Liver (tissue), 9 donors: ENCODE results near the gene MRM1. TPM values are rescaled to one million over a fixed set of nuclear protein-coding genes. Genes with fewer than 3 reads are reported as not detected.

ENCODE experiments used
- DNase-seq: peaks from one replicate; pipeline ENCODE4 v3.0.0-alpha.2; 2017; ENCODE audit warnings: low spot score
- H3K27ac ChIP-seq, 2 donors: one replicate each; pipeline ENCODE4 v1.7.0; 2013; ENCODE audit warnings: inconsistent platforms in 2 of 2, low read length in 2 of 2, control low read depth in 1 of 2, low read depth in 1 of 2, mild to moderate bottlenecking in 1 of 2
- H3K27me3 ChIP-seq, 4 donors: one replicate each; pipeline versions ENCODE4 v1.6.1 to v1.7.0; 2013; ENCODE audit warnings: low read length in 3 of 4, inconsistent platforms in 1 of 4, mild to moderate bottlenecking in 1 of 4, moderate library complexity in 1 of 4; ENCODE audit not compliant: control insufficient read depth in 4 of 4, insufficient read depth in 4 of 4
- H3K36me3 ChIP-seq, 4 donors: one replicate each; pipeline versions ENCODE4 v1.6.1 to v1.7.0; 2013; ENCODE audit warnings: low read length in 3 of 4, mild to moderate bottlenecking in 3 of 4, low read depth in 1 of 4, moderate library complexity in 1 of 4; ENCODE audit not compliant: control insufficient read depth in 4 of 4, insufficient read depth in 3 of 4
- H3K4me1 ChIP-seq, 4 donors: one replicate each; pipeline versions ENCODE4 v1.6.1 to v1.7.0; 2013; ENCODE audit warnings: low read length in 3 of 4, mild to moderate bottlenecking in 3 of 4, moderate library complexity in 1 of 4; ENCODE audit not compliant: control insufficient read depth in 4 of 4, insufficient read depth in 4 of 4
- H3K4me3 ChIP-seq, 3 donors: one replicate each; pipeline versions ENCODE4 v1.6.1 to v1.7.0; 2013; ENCODE audit warnings: low read length in 3 of 3, control low read depth in 1 of 3, low read depth in 1 of 3, mild to moderate bottlenecking in 1 of 3
- H3K9ac ChIP-seq, 2 donors: one replicate each; pipeline ENCODE4 v1.7.0; 2013; ENCODE audit warnings: low read length in 2 of 2, mild to moderate bottlenecking in 2 of 2, moderate library complexity in 2 of 2, control low read depth in 1 of 2, low read depth in 1 of 2
- H3K9me3 ChIP-seq, 4 donors: one replicate each; pipeline versions ENCODE4 v1.6.1 to v1.7.0; 2013; ENCODE audit warnings: low read length in 3 of 4; ENCODE audit not compliant: control insufficient read depth in 4 of 4
- EGR1 ChIP-seq, 2 donors: IDR thresholded peaks; 2 replicates each; pipeline ENCODE4 v1.6.1; 2016 to 2018; ENCODE audit warnings: antibody characterized with exemption in 2 of 2, low read depth in 2 of 2
- FOXA1 ChIP-seq: IDR thresholded peaks from 2 replicates; pipeline ENCODE4 v1.6.1; 2016; ENCODE audit warnings: antibody characterized with exemption
- FOXA2 ChIP-seq: IDR thresholded peaks from 2 replicates; pipeline ENCODE4 v1.6.1; 2016; ENCODE audit warnings: antibody characterized with exemption
- GABPA ChIP-seq, 2 donors: IDR thresholded peaks in 1 of 2; conservative IDR thresholded peaks in 1 of 2; 2 replicates each; pipeline ENCODE4 v1.6.1; 2016; ENCODE audit warnings: antibody characterized with exemption in 2 of 2, mild to moderate bottlenecking in 1 of 2, moderate library complexity in 1 of 2
- HNF4A ChIP-seq, 2 donors: conservative IDR thresholded peaks; 2 replicates each; pipeline ENCODE4 v1.6.1; 2016; ENCODE audit warnings: antibody characterized with exemption in 2 of 2, mild to moderate bottlenecking in 2 of 2
- HNF4G ChIP-seq: IDR thresholded peaks from 2 replicates; pipeline ENCODE4 v1.6.1; 2016; ENCODE audit warnings: antibody characterized with exemption
- JUND ChIP-seq, 2 donors: IDR thresholded peaks; 2 replicates each; pipeline ENCODE4 v1.6.1; 2016; ENCODE audit warnings: antibody characterized with exemption in 2 of 2
- NR2F2 ChIP-seq: IDR thresholded peaks from 2 replicates; pipeline ENCODE4 v1.6.1; 2016; ENCODE audit warnings: antibody characterized with exemption
- RAD21 ChIP-seq, 2 donors: IDR thresholded peaks; 2 replicates each; pipeline ENCODE4 v1.6.1; 2016; ENCODE audit warnings: antibody characterized with exemption in 2 of 2, mild to moderate bottlenecking in 2 of 2
- SP1 ChIP-seq: IDR thresholded peaks from 2 replicates; pipeline ENCODE4 v1.6.1; 2018; ENCODE audit warnings: antibody characterized with exemption, mild to moderate bottlenecking
- TAF1 ChIP-seq: conservative IDR thresholded peaks from 2 replicates; pipeline ENCODE4 v1.6.1; 2016; ENCODE audit warnings: antibody characterized with exemption, mild to moderate bottlenecking
- YY1 ChIP-seq: IDR thresholded peaks from 2 replicates; pipeline ENCODE4 v1.6.1; 2016; ENCODE audit warnings: antibody characterized with exemption, mild to moderate bottlenecking
- WGBS: extraction: QIAGEN DNeasy Blood & Tissue Kit; methylation state at CpG from one replicate; pipeline ENCODE4 v1.1.7; 2013; 5-methylcytosine and 5-hydroxymethylcytosine counted together
- polyA plus RNA-seq, 2 donors: library from polyadenylated mRNA; stranded (reverse) in 1 of 2; unstranded in 1 of 2; fragments of 200-250 nt in 1 of 2; fragments of >200 nt in 1 of 2; fragmentation: Nextera tagmentation in 1 of 2; extraction: Ambion mirVana in 1 of 2; gene quantifications; one replicate each; pipeline versions ENCODE4 v1.2.1 to v1.2.3, GENCODE V29; 2013 to 2015
- total RNA-seq, 2 donors: library from RNA; depleted of rRNA; stranded (reverse); fragments of >200 nt; gene quantifications; one replicate each; pipeline ENCODE4 v1.2.3, GENCODE V29; 2014
- TF ChIP-seq, protein P1 (sequence below): IDR thresholded peaks from 2 replicates; pipeline ENCODE4 v1.6.1; 2016; ENCODE audit warnings: antibody characterized with exemption, mild to moderate bottlenecking
- TF ChIP-seq, protein P2 (sequence below): IDR thresholded peaks from 2 replicates; pipeline ENCODE4 v1.6.1; 2016; ENCODE audit warnings: antibody characterized with exemption
- TF ChIP-seq, protein P3 (sequence below): IDR thresholded peaks from 2 replicates; pipeline ENCODE4 v1.6.1; 2016; ENCODE audit warnings: antibody characterized with exemption
- TF ChIP-seq, protein P4 (sequence below): fragments of 150-350 bp; IDR thresholded peaks from 2 replicates; pipeline ENCODE4 v1.5.1; 2017; ENCODE audit warnings: improper control_type of control experiment, low read depth, low read length; ENCODE audit not compliant: missing input control
- TF ChIP-seq, protein P5 (sequence below): IDR thresholded peaks from 2 replicates; pipeline ENCODE4 v1.6.1; 2016; ENCODE audit warnings: antibody characterized with exemption
- donor health status: healthy.
- donor health status: healthy.
- donor health status: healthy.
- donor health status: healthy.
- donor health status: healthy.

Gene MRM1
- total and polyA plus RNA-seq, 4 donors: 3.2 to 5.9 (median 5.2) TPM

DNA sequence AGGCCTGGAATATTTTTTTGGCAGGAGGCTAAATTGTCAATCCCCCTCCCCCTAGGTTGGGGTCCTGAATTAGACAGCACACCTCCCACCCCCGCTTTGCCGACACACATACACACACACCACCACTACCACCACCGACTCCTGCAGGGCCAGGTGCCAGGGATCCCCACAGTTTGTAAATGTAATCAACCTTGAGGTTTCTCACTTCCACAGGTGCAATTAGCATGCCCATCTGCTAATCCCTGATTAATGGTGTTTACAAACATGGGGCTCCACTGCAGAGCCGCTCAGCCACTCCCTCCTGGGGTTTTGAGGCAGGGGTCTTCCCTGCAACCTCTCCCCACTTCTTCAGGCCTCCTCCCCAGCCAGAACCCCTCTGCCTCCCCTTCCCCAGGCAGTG is 11.8 kb downstream of the MRM1 start:
- H3K4me1 ChIP-seq: no peaks in the 10 kb centered on the region
- no peak overlapping the region for H3K9ac ChIP-seq
- DNase-seq: no peak
- TF ChIP-seq FOXA1: no peak
- TF ChIP-seq, protein P1, sequence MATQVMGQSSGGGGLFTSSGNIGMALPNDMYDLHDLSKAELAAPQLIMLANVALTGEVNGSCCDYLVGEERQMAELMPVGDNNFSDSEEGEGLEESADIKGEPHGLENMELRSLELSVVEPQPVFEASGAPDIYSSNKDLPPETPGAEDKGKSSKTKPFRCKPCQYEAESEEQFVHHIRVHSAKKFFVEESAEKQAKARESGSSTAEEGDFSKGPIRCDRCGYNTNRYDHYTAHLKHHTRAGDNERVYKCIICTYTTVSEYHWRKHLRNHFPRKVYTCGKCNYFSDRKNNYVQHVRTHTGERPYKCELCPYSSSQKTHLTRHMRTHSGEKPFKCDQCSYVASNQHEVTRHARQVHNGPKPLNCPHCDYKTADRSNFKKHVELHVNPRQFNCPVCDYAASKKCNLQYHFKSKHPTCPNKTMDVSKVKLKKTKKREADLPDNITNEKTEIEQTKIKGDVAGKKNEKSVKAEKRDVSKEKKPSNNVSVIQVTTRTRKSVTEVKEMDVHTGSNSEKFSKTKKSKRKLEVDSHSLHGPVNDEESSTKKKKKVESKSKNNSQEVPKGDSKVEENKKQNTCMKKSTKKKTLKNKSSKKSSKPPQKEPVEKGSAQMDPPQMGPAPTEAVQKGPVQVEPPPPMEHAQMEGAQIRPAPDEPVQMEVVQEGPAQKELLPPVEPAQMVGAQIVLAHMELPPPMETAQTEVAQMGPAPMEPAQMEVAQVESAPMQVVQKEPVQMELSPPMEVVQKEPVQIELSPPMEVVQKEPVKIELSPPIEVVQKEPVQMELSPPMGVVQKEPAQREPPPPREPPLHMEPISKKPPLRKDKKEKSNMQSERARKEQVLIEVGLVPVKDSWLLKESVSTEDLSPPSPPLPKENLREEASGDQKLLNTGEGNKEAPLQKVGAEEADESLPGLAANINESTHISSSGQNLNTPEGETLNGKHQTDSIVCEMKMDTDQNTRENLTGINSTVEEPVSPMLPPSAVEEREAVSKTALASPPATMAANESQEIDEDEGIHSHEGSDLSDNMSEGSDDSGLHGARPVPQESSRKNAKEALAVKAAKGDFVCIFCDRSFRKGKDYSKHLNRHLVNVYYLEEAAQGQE: no peak
- TF ChIP-seq EGR1 (IDR thresholded peaks at IDR 0.05; ENCODE audit: low read depth in 2 of 2): no peak
- TF ChIP-seq FOXA2: no peak
- TF ChIP-seq YY1: no peak
- TF ChIP-seq JUND (IDR thresholded peaks at IDR 0.05): no peak
- no peak for TF ChIP-seq HNF4G
- no peak for TF ChIP-seq SP1
- TF ChIP-seq, protein P2, sequence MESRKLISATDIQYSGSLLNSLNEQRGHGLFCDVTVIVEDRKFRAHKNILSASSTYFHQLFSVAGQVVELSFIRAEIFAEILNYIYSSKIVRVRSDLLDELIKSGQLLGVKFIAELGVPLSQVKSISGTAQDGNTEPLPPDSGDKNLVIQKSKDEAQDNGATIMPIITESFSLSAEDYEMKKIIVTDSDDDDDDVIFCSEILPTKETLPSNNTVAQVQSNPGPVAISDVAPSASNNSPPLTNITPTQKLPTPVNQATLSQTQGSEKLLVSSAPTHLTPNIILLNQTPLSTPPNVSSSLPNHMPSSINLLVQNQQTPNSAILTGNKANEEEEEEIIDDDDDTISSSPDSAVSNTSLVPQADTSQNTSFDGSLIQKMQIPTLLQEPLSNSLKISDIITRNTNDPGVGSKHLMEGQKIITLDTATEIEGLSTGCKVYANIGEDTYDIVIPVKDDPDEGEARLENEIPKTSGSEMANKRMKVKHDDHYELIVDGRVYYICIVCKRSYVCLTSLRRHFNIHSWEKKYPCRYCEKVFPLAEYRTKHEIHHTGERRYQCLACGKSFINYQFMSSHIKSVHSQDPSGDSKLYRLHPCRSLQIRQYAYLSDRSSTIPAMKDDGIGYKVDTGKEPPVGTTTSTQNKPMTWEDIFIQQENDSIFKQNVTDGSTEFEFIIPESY: no peak
- TF ChIP-seq HNF4A (conservative IDR thresholded peaks at IDR 0.05): no peak
- TF ChIP-seq, protein P3, sequence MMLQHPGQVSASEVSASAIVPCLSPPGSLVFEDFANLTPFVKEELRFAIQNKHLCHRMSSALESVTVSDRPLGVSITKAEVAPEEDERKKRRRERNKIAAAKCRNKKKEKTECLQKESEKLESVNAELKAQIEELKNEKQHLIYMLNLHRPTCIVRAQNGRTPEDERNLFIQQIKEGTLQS: no peak
- TF ChIP-seq, protein P4, sequence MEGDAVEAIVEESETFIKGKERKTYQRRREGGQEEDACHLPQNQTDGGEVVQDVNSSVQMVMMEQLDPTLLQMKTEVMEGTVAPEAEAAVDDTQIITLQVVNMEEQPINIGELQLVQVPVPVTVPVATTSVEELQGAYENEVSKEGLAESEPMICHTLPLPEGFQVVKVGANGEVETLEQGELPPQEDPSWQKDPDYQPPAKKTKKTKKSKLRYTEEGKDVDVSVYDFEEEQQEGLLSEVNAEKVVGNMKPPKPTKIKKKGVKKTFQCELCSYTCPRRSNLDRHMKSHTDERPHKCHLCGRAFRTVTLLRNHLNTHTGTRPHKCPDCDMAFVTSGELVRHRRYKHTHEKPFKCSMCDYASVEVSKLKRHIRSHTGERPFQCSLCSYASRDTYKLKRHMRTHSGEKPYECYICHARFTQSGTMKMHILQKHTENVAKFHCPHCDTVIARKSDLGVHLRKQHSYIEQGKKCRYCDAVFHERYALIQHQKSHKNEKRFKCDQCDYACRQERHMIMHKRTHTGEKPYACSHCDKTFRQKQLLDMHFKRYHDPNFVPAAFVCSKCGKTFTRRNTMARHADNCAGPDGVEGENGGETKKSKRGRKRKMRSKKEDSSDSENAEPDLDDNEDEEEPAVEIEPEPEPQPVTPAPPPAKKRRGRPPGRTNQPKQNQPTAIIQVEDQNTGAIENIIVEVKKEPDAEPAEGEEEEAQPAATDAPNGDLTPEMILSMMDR: no peak
- TF ChIP-seq, protein P5, sequence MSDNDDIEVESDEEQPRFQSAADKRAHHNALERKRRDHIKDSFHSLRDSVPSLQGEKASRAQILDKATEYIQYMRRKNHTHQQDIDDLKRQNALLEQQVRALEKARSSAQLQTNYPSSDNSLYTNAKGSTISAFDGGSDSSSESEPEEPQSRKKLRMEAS: no peak
- TF ChIP-seq GABPA (IDR thresholded peaks at IDR 0.05 in 1 of 2, conservative IDR thresholded peaks at IDR 0.05 in 1 of 2): no peak
- no peak for TF ChIP-seq NR2F2
- no peak for TF ChIP-seq TAF1
- 77% methylated on average over 4 of the region's 4 CpGs for WGBS
- H3K9me3 ChIP-seq: no peaks in the 10 kb centered on the region
- H3K36me3 ChIP-seq: no peaks in the 10 kb centered on the region
- H3K4me3 ChIP-seq: no peak overlapping the region
- H3K27me3 ChIP-seq: no peaks in the 10 kb centered on the region
- no peak overlapping the region for H3K27ac ChIP-seq

DNA sequence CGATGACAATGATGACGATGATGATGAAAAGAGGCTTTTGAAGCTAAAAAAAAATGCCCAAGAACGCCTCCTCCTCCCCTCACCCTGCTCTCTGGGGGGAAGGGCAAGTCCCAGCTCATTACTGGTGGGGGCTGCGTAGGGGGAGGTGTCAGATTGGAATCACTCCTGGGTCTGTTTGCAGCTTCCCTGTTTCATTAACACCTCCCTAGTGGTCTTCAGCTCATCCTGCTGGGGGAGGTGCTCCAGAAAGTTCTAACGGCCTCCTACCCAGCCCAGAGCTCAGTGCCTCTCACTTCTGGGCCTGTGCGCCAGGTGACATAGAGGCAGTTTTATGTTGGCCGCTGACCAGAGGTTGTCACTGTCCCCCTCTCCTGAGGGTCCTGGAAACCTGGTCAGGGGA is 12.7 kb downstream of the MRM1 start:
- no peak for TF ChIP-seq RAD21 (IDR thresholded peaks at IDR 0.05)
- TF ChIP-seq, protein P5: no peak
- no peak overlapping the region for H3K27ac ChIP-seq
- H3K9me3 ChIP-seq: no peaks in the 10 kb centered on the region
- no peak overlapping the region for H3K9ac ChIP-seq
- no peaks in the 10 kb centered on the region for H3K36me3 ChIP-seq
- H3K4me1 ChIP-seq: no peaks in the 10 kb centered on the region
- H3K27me3 ChIP-seq: no peaks in the 10 kb centered on the region
- H3K4me3 ChIP-seq: no peak overlapping the region
- no peak for DNase-seq
- 79% methylated on average over 7 of the region's 7 CpGs for WGBS
